H54 (cell line): Measurements from ENCODE around the gene CD55.

Source experiments
- DNase-seq: peaks from one replicate; pipeline ENCODE4 v3.0.0; 2011; ENCODE audit warnings: low spot score, mixed read lengths; ENCODE audit not compliant: insufficient read length
- FAIRE-seq: peaks from 3 replicates; lab custom pipeline; 2011; peaks lifted over from hg19 to GRCh38; lab: Jason Lieb, UNC
- POLR2A ChIP-seq: IDR thresholded peaks from 2 replicates; pipeline ENCODE4 v1.6.1; 2011; ENCODE audit warnings: low read depth, mild to moderate bottlenecking, low read length

Gene CD55

GRCh38 chr1:207331354-207332313 is 10.2 kb downstream of the CD55 start:
- TF ChIP-seq POLR2A, result no peak
- DNase-seq, result no peak
- no peak for FAIRE-seq

GRCh38 chr1:207333009-207333600 is 11.6 kb downstream of the CD55 start:
- DNase-seq (no peak), FAIRE-seq (no peak)
- no peak for TF ChIP-seq POLR2A

GRCh38 chr1:207333620-207334019 is 12.1 kb downstream of the CD55 start:
- DNase-seq (no peak), FAIRE-seq (no peak)
- no peak for TF ChIP-seq POLR2A

- DNase-seq (no peak), FAIRE-seq (no peak)
- no peak for TF ChIP-seq POLR2A
Observed at GRCh38 chr1:207334337-207334736, 12.9 kb downstream of the CD55 start.

GRCh38 chr1:207335138-207335537 is 13.7 kb downstream of the CD55 start:
- no peak for TF ChIP-seq POLR2A
- FAIRE-seq (no peak), DNase-seq (no peak)

- no peak for DNase-seq
- no peak for FAIRE-seq
- TF ChIP-seq POLR2A, result no peak
Observed at GRCh38 chr1:207335695-207336363, 14.4 kb downstream of the CD55 start.

- DNase-seq (no peak), FAIRE-seq (no peak)
- TF ChIP-seq POLR2A, result no peak
Observed at GRCh38 chr1:207336559-207337467, 15.3 kb downstream of the CD55 start.

- no peak for FAIRE-seq
- no peak for DNase-seq
- TF ChIP-seq POLR2A, result no peak
Observed at GRCh38 chr1:207342332-207342731, 20.9 kb downstream of the CD55 start.

GRCh38 chr1:207343675-207344074 is 22.2 kb downstream of the CD55 start:
- no peak for TF ChIP-seq POLR2A
- no peak for FAIRE-seq

GRCh38 chr1:207344221-207344620 is 22.7 kb downstream of the CD55 start:
- no peak for TF ChIP-seq POLR2A
- FAIRE-seq, result no peak
- DNase-seq, result no peak

More at GRCh38 chr1:207343675-207344074, 22.2 kb downstream of the CD55 start:
- no peak for DNase-seq

GRCh38 chr1:207345644-207346477 is 24.4 kb downstream of the CD55 start:
- FAIRE-seq, result no peak
- TF ChIP-seq POLR2A, result no peak
- DNase-seq, result no peak

GRCh38 chr1:207346513-207346912 is 25.0 kb downstream of the CD55 start:
- FAIRE-seq (no peak), DNase-seq (no peak)
- no peak for TF ChIP-seq POLR2A
